Left renal pelvis (tissue), 4 donors: ENCODE results near the gene KLK1. TPM values are rescaled to one million over a fixed set of nuclear protein-coding genes. Genes with fewer than 3 reads are reported as not detected.

Experiments used
- DNase-seq, 4 donors: peaks; one replicate each; pipeline ENCODE4 v3.0.0-alpha.2; 2013; ENCODE audit warnings: low read depth in 4 of 4, low spot score in 3 of 4
- polyA plus RNA-seq, 4 donors: library from polyadenylated mRNA; unstranded; fragments of 120-200 nt; gene quantifications; one replicate each; pipeline ENCODE4 v1.2.1, GENCODE V29; 2013; ENCODE audit not compliant: insufficient read length in 4 of 4

Gene KLK1
- polyA plus RNA-seq, 4 donors, result 1.2 to 2.1 (median 1.4) TPM

- no peak for DNase-seq
Measured at GRCh38 chr19:50836543-50837195, 13.1 kb upstream of the KLK1 start.

GRCh38 chr19:50835785-50836542 lies 12.4 kb upstream of the KLK1 start:
- DNase-seq, result peak in 2 of 4 donors; percentile 36 to 58

- no peak for DNase-seq
Measured at GRCh38 chr19:50835103-50835784, 11.7 kb upstream of the KLK1 start.

DNA sequence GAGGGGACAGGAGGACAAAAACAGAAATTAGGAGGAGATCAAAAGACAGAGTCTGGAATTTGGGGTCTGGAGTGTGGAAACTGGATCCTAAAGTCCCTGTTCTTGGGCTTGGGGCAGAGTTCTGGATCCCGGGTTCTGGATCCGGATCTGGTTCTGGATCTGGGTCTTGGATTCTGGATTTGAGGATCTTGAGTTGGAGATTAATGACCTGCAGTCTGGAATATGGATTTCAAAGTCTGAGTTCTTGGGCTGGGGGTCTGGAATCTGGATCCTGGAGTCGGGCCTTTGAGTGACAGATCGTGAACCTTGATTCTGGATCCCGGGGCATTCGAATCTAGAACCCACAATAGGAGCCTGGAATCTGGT lies 10.2 kb upstream of the KLK1 start:
- no peak for DNase-seq

GRCh38 chr19:50833117-50833801 lies 9.7 kb upstream of the KLK1 start, which contains the start of gene KLK15:
TSS of gene KLK15 (minus strand) at chr19:50833574. CDS start at chr19:50831492, 2,082 bp downstream.
- DNase-seq, result no peak

DNA sequence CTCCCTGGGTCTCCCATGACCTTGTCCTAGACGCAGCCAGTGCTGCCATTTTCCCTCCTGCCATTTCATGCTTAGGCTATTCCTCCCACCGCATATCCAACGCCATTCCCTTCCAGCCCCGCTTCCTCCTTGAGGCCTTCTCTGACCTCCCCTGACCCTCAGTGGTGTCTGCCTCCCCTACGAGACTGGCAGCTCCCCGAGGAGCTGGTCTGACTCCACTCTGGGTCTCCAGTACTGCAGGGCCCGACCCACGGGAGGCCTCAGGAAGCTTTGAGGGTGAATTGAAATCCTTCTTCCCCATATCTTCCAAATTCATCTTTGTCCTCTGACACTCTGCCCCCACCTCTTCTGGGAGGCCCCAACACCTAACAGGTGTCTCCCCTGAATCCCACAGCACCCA lies 9.1 kb upstream of the KLK1 start:
- DNase-seq, result no peak

DNA sequence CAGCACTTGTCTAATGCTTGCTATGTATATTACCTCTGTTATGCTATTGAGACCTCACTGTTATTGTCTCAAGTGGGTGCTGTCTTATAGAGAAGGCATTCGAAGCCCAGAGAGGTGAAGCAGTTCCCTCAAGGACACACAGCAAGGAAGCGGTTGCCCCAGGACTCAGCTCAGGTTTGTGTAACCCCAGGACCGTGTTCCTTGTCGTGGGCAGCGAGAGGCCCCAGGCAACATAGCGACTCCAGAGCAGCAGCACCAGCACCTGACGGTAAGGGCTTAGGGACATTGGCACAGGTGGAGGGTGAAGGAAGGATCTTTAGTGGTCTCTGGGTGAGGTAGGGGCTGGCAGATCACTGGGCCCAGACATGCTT lies 7.4 kb upstream of the KLK1 start:
- no peak for DNase-seq

DNA sequence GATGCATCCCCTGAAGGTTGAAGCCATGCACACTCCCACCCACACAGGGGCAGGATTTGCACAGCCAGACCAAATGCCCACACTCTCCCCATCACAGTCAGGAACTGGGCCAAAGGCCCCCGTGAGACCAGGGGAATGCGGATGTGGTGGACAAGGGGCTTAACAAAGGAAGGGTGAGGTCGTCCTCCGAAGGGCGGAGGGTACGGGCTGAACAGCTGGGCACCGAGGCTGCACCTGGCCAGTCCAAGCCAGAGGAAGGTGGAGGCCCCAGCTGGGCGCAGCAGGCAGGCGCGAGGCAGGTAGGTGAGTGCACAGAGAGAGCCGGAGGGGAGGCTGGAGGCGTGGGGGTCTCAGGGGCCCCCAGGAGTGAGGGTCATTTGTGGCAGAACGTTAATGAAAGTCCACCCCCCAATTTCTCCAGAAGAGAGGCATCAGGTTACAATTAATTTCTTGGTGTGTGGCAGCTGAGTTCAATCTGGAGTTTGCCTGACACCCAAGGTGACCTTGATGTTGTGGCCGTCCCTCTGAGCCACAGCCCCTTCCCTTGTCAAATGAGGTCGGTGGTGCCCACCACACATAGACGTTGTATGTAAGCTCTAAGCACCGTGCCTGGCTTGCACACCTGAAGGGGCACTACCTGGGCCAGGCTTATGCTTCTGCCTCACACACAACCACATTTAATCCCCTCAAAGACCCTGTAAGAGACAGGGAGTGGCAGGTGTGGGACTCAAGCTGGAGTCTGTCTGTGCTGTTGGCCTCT lies 6.9 kb upstream of the KLK1 start:
- no peak for DNase-seq

GRCh38 chr19:50829801-50830200 lies 6.2 kb upstream of the KLK1 start:
- DNase-seq, result no peak

DNA sequence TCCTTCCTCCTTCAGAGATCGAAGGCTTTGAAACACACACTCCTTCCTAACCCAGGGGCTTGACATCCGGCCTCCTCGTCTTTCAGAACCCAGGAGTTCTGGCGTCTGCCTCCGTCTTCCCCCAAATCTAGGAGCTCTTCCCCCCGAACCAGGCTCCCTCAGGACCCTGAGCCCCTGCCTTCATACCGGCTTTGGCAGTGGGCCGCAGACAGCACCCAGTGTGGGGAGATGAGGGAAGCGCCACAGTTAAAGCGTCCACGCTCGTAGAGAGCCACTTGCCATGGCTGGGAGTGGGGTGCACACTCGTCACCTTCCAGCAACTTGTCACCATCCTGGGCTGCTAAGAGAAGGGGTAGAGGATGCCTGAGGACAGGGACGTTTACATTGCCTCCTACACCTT lies 3.9 kb upstream of the KLK1 start:
- DNase-seq, result no peak

- no peak for DNase-seq
Measured at GRCh38 chr19:50826492-50827240, 3.1 kb upstream of the KLK1 start.

DNA sequence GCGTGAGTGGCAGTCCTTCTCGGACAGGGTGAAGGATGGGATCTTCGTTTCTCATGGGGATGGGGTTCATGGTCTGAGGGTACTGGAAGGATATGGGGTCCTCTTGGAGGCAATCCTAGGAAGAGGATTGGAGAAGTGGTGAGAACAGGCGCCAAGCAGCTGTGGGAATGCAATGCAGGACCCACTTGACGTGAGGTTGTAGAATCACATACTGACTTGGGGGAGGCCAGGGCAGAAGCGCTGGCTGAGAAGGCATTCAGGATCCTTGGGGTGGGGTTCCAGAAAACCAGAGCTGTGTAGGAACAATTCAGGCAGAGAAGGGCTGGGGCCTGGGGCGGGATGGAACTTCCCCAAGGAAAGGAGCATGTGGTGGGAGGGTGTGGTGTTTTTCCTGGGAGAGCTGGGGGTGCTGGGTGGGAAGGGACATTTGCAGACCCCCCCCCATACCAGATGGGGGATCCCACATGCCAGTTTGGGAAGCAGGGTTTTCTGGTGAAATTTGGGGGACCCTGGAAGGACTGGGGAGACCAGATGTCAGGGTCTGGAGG lies 852 bp downstream of the KLK1 start:
- no peak for DNase-seq

DNA sequence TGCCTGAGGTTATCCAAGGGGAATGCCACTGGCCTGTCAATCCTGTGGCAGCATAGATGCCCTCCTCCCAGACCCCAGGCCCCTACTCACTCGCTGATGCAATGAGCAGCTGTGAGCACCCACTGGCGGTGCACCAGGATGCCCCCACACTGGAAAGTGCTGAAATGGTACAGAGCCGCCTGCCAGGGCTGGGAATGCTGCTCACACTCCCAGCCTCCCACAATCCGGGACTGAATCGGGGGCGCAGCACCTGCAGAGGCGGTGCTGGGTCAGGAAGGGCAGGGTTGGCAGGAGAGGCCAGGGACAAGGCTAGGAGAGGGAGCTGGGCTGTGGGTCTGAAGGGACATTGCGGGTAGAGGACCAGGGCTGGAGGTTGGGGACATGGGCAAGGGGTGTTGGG lies 2.0 kb downstream of the KLK1 start:
- no peak for DNase-seq

DNA sequence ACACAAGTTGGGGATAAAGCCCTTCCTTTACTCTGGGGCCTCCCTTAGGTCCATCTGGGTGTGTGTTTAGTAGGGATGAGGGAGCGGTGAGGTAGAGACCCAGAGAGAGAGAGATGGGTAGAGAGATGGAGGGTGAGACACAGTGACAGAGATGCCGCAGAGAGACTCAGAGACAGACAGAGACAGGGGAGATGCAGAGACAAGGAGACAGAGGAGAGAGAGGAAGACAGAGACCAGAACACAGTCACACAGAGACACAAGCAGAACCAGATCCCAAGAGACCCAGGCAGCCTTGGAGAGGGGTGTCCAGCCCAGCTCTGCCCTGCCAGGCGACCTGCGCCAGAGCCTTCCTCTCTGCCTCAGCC lies 2.4 kb downstream of the KLK1 start:
- DNase-seq, result no peak

DNA sequence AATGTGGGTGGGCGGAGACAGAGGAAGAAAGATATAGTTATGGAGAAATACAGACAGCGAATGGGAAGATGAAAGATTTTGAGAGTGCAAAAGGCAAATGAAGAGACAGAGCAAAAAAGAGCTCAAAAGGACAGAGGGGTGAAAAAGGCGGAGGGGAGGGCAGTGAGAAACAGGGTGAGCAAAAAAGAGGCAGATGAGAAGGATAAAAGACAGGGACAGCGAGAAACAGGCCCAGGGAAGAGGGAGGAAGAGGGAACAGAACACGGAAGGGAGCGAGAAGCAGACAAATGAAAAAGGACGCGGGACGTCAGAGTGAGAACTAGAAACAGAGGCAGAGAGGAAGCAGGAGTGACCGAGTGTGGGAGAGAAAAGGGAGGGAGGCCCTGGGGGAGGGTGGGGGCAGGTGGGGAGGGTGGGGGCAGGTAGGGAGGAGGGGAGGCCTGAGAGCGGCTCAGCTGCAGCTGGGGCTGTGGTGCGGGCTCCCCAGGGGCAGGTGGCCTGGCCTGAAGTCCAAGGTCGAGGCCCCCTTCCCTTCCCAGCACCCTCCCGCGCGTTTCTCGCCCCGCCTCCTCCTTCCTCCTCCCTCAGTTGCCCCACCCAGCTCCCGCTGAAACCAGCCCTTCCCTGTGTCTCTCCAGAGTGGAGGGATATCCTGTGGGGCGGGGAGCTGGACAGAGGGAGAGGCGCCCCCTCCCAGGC lies 2.9 kb downstream of the KLK1 start:
- no peak for DNase-seq

DNA sequence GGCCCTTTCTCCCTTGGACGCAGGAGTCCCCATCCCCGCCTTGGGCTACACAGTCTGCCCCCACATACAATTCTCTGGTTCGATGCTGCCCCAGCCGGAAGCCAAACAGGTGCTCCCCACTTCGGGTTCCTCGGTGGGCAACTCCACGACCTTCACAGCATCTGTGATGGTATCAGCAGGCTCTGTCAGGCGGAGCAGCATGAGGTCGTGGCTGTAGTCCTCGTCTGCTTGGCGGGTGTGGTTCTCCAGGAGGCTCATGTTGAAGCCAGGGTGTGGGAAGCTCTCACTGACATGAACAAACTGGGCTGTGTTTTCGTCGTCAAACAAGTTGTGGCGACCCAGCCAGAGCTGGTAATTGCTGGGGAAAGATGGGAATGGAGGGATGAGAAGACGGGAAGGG lies 3.5 kb downstream of the KLK1 start:
- no peak for DNase-seq

GRCh38 chr19:50819636-50820035 lies 4.0 kb downstream of the KLK1 start:
- DNase-seq, result no peak

GRCh38 chr19:50818859-50819472 lies 4.6 kb downstream of the KLK1 start:
- no peak for DNase-seq
